HCEC 1CT (cell line): ENCODE data around the gene ING5.
"Not testable (repeated sequence)": the region's sequence is repeated elsewhere in the genome, so short reads cannot be mapped to it uniquely, and the experiment has no call there.

Experiments used
- DNase-seq: peaks from one replicate; pipeline ENCODE4 v3.0.0-alpha.2; 2017

ING5 gene

DNA sequence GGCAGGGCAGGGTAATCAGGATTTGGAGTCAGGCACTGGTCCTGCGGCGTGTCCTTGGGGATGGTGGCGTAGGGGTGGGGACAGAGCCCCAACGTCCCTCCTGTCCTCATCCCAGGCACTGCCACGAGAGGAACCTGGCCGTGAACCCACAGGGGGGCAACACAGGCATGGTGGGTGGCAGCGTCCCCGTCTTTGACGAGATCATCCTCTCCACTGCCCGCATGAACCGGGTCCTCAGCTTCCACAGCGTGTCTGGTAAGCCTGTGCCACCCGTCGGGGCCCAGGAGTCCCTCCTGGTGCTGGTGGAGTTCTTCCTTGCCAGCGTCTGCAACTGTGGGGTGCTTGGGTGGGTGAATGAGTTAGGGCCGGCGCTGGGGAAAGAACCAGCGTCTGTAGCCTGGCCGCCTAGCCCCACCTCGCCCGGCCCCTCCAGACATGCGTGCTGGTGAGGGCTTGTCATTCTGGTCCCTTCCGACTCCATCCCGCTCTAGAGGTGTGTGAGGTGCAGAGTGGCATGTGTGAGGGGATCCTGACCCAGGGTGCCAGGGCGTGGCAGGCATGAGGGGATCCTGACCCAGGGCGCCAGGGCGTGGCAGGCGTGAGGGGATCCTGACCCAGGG, 40.6 kb downstream of the ING5 start:
- DNase-seq = no peak

DNA sequence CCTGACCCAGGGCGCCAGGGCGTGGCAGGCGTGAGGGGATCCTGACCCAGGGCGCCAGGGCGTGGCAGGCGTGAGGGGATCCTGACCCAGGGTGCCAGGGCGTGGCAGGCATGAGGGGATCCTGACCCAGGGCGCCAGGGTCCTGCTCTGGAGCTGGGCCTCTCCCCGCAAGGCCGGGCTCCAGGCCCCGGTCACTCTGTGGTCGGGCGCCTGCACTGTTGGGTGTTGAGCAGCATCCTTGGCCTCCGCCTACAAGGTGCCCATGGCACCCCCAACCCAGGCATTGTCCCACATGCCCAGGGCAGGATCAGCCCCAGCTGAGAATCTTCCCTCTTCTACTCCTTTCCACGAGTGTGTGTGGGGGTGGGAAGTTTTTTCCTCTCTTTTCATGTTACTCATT, 41.2 kb downstream of the ING5 start:
- not testable (repeated sequence) for DNase-seq

- no peak for DNase-seq
Measured at GRCh38 chr2:241743620-241744019, 41.8 kb downstream of the ING5 start.

DNA sequence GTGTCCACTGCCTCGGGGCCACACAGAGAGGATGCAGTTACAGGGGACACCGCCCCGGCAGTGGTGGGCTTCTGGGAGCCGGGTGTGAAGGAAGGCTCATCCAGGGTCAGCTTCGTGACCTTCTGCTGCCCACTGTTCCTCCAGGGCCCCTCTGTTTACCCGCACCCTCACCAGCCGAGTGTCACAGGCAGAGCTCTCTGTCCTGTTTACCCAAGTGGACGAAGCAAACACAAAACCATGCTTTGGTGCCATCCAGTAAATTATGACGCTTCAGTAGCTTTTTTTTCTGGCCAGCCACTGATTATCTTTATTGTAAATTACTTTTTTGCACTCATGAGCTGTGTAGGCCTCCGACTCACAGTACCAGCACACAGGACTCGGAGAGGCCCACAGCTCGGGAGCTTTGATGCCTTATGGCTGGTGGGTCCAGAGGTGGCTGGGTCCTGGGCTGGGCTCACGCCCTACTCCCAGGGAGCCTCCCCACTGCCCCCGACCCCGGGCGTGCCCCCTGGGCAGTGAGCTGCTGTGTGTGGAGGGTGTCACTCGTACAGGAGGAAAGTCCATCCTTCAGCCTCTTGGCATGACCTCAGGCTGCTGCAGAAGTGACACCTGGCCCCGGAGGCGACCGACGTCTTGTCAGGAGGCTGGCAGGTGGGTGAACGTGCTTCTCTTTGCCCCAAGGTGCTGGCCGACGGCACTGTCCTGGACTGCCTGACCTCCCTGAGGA, 42.4 kb downstream of the ING5 start:
- DNase-seq = no peak

DNA sequence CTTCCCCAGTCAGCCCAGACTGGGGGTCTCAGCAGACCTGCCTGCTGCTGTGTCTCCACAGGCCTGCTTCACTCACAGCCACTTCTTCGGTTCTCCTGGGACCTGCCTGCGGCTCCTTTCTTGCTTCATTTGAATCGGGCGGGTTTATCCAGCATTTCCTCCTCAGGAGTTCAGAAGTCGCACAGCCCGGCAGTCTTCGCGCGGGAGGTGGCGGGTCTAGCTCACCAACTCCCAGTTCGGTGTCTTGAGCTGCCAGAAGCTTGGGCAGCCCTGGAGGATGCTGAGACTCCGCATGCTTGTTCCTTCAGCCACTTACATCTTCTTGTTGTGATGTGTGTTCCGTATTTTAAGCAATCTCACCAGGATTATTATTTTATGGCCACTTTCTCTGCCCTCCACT, 43.4 kb downstream of the ING5 start:
- no peak for DNase-seq

- no peak for DNase-seq
Measured at GRCh38 chr2:241746084-241746483, 44.2 kb downstream of the ING5 start.

DNA sequence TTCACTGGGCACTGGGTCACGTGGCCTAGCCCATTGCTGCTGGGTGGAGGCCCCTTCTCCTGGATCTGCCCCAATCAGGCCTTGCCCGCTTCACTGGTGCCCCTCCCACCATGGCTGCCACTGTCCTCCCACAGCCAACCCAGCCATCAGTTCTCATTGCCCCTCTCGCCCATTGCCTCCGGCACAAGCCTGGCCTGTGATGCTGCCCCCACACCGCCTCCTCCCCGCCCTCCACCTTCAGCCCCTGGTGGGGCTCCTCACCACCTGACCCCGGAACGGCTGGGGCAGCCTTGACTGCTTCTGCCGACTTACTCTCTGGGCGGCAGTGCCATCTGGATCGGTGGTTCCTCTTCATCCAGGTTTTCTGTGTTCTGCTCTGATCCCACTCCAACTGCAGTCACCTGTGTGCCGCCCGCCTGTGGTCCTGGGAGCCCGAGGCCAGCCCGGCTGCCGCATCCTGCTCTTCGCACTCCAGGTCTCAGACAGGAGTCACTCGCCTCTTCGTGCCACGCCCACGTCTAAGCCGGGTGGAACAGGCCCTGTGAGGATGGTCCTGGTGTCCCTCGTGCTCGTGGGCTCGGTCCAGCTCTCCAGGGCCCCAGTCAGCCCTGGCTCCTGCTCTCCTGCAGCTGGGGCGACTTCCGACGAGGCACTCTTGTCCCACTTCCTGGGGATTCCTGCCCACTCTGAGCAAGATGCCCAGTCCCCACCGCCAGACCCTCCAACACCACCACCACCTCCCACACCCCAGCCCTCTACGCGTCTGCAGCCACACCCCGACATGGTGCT, 46.8 kb downstream of the ING5 start:
- no peak for DNase-seq

GRCh38 chr2:241750076-241750840, 48.4 kb downstream of the ING5 start:
- no peak for DNase-seq

DNA sequence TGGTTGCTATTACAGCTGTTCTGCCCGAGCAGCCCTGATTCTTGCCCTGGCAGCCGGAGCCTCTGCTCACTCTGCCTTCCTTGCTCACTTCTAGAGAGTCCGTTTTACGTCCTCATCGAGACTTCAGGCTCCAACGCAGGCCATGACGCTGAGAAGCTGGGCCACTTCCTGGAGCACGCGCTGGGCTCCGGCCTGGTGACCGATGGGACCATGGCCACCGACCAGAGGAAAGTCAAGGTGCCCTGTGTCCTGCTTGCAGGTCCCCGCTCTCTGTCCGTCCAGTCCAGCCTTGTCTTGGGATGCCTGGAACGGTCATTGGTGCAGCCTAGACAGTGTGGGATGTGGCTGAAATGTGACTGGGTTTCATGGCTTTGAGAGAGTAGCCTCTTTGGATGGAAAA, 49.3 kb downstream of the ING5 start:
- DNase-seq = no peak

- DNase-seq = no peak
Measured at GRCh38 chr2:241751776-241752175, 49.9 kb downstream of the ING5 start.

DNA sequence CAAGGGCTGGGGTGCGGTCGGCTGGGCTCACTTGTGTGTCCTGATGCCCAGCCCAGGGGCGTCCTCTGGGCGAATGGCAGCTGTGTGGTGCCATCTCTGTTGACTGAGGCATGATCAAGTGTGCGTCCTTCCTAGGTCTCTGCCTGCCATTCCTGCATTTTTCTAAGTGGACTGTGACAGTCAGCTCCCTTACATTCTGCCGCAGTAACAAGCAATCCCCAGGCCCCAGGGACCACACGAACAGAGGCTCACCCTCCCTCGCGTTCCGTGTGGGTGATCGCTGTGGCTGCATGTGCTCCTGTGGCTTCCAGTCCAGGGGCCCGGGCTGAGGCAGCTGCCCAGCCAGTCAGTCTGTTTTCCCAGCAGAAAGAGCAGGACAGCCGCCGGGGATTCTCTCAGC, 50.4 kb downstream of the ING5 start:
- DNase-seq = no peak

- no peak for DNase-seq
Measured at GRCh38 chr2:241752689-241753276, 50.9 kb downstream of the ING5 start.

GRCh38 chr2:241753493-241753892, 51.7 kb downstream of the ING5 start:
- DNase-seq = no peak

GRCh38 chr2:241754042-241754441, 52.2 kb downstream of the ING5 start:
- DNase-seq = no peak

DNA sequence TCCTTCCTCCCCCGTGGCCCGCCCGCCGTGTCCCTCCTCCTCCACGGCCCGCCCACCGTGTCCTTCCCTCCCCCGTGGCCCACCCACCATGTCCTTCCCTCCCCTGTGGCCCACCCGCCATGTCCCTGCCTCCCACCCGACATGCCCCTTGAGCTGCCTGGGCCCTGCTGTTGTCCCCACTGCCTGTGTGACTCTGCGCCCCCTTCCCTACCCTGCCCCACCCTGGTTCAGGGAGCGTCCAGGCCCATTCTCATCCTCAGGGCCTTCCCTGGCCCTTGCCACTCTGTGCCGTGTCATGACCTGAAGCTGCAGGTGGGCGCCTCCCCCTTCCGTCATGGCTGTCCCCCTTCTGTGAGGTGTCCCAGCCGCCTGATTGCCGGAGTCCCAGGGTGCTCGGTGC, 53.3 kb downstream of the ING5 start:
- DNase-seq = no peak

DNA sequence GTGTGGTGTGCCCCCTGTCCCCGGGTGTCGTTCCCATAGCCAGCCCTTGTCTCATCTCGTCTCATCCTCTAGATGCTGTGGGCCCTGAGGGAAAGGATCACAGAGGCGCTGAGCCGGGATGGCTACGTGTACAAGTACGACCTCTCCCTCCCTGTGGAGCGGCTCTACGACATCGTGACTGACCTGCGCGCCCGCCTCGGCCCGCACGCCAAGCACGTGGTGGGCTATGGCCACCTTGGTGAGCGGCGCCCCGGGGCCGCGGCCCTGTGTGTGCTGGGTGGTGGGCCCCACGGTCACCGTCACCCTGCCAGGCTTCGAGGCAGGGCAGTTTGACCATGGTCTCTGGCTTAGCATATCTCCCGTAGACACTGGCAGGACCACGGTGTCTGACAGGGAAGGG, 53.9 kb downstream of the ING5 start:
- DNase-seq = no peak

DNA sequence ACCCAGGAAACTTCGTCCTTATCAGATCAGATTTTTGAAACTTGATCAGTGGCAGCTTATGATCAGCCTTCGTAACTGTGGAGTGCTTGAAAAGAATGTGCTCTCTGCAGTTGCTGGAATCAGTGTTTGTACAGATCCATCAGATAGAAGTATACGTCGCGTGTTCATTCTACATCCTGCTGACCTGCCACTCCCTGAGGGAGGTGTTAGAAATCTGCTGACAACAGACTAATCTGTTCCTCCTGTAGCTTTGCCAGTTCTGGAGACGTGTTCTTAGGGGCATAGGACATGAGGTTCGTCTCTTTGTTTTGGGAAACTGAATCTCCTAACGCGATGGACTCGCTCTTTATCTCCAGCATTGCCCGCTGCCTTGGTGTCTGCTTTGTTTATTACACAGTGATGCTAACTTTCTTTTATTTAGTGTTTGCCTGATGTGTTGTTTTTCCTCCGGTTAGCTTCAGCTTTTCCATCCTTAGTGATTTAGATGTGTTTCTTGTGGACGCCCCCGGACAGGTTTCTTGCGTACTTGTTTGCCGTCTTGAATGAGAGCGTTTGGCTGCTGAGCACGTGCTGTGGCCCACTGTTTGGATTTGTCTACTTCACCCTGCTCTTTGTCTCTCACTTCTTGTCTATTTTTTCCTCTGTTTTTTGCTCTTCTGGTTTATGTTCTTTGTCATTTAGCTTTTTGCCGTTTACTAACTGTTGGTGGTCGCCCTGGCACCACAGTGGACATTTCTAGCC, 57.4 kb downstream of the ING5 start:
- no peak for DNase-seq

- DNase-seq = not testable (repeated sequence)
Measured at GRCh38 chr2:241759893-241760292, 58.1 kb downstream of the ING5 start.

DNA sequence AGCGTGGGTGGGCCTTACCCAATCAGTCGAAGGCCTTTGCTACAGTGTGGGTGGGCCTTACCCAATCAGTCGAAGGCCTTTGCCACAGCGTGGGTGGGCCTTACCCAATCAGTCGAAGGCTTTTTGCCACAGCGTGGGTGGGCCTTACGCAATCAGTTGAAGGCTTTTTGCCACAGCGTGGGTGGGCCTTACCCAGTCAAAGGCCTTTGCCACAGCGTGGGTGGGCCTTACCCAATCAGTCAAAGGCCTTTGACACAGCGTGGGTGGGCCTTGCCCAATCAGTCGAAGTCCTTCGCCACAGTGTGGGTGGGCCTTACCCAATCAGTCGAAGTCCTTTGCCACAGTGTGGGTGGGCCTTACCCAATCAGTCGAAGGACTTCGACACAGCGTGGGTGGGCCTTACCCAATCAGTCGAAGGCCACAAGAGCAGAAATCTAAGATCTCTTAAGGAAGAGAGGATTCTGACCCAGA, 58.5 kb downstream of the ING5 start:
- DNase-seq = no peak

DNA sequence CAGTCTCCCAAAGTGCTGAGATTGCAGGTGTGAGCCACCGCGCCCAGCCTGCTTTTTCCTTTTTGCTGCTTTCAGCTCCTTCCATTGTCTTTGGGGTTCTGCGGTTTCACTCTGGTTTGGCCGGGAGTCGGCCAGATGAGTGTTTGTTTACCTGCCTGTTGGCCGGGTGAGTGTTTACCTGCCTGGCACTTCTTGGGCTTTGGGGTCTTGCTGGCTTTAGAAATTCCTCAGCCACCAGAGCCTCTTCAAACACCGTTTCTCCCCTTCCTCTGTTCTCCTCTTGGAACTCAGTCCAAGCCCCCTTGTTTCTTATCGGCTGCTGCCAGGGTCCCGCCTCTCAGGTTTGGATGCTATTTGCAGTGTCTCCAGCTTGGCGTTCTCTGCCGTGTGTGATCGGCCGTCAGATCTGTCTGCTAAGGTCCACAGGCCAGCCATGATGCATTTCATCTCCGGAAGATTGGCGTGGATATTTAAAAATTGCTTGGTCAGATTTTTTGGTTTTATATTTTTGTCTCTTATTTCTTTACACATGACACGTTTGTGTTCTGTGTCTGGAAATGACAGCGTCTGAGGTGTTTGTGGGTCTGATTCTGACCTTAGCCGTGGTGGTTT, 60.6 kb downstream of the ING5 start:
- DNase-seq = no peak

GRCh38 chr2:241762933-241763369, 61.1 kb downstream of the ING5 start:
- DNase-seq = no peak
